ENCODE measurements around the gene NT5C3B.
"Not testable (repeated sequence)": the region's sequence is repeated elsewhere in the genome, so short reads cannot be mapped to it uniquely, and the experiment has no call there.

Gene NT5C3B

GRCh38 chr17:41779954-41780353, 56.1 kb downstream of the NT5C3B start:
- no peak for DNase-seq

- no peak for DNase-seq
These were observed 58.4 kb downstream of the NT5C3B start for GRCh38 chr17:41777574-41778188.

- DNase-seq: no peak
These were observed 58.9 kb downstream of the NT5C3B start for GRCh38 chr17:41777157-41777573.

DNA sequence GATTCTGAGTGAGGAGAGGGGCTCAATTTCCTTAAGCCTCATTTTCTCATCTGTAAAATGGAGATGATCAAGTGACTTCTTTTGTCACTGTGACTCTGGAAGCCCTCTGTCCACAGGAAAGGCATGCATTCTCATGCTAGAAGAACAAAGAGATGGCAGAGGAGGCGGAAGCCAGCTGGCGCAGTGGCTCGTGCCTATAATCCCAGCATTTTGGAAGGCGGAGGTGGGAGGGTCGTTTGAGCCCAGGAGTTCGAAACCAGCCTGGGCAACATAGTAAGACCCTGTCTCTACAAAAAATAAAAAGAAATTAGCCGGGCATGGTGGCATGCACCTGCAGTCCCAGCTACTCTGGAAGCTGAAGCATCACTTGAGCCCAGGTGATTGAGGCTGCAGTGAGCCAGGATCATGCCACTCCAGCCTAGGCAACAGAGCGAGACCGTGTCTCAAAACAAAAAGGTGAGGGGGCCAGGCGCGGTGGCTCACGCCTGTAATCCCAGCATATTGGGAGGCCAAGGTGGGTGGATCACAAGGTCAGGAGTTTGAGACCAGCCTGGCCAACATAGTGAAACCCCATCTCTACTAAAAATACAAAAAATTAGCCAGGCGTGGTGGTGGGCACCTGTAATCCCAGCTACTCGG, 59.7 kb downstream of the NT5C3B start:
- not testable (repeated sequence) for DNase-seq

GRCh38 chr17:41775394-41776226, 60.4 kb downstream of the NT5C3B start:
- no peak for DNase-seq
